Inflammatory macrophage treated with lipopolysaccharide for 4 hours (primary cell): ENCODE measurements around the gene TBX18.

Source experiments
- DNase-seq: peaks from one replicate; pipeline ENCODE4 v3.0.0-alpha.2; 2020

Gene TBX18

DNA sequence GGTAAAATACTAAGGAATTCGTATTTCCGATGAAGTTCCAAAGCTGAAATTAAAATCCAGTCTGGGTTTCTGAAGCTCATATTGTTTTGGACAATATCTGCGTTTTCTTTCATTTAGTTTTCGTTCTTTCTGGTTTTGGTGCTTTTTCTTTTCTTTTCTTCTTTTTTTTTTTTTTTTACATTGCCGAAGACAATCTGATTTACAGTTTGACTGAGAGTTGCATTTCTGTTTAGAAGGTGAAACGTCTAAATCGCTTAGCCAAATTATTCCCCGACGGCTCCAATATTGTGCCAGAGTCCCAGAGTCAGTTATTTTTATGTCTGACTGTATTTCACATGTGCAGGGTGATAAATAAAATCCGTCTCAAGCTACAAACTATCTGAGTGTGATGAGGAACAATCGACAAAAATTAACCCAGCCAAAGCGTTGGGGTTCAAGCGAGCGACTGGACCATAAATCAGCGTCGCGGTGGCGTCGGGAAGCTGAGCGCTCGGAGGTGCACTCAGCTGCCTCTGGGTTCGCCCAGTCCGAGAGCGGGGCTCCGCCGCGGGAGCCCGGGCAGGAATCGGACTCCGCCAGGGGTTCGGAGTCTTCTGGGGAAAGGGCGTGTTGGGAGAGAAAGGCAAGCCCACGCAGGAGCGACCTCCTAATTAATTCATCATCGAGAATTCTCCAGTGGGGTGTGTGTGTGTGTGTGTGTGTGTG is 8.2 kb upstream of the TBX18 start:
- DNase-seq: no peak

DNA sequence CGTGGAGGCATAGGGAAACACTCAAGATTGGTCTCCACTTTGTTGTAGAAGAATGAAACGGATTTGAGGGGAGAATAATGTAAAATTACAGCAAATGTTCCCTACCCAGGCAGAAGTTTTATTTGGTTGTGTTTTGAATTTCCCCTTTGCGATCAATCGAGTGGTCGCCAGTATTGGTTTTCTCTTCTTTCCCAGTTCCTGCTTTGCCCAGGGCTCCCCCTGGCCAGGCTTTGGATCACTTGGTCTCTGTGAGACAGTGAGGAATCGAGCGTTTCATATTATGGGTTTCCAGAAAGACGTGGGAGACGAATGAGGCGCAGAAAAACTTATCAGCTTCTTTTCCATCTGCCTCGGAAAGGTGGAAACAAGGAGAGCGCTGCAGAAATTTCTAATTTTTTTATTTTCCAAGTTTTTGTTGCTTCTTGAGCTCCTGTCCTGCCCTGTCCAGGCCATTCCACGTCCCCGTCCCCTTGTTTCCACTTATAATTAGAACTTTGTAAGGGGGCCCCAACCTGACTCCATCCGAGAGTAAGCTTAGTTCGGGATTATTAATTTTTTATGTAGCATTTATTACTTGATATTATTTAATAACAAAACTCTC is 7.5 kb upstream of the TBX18 start:
- no peak for DNase-seq

DNA sequence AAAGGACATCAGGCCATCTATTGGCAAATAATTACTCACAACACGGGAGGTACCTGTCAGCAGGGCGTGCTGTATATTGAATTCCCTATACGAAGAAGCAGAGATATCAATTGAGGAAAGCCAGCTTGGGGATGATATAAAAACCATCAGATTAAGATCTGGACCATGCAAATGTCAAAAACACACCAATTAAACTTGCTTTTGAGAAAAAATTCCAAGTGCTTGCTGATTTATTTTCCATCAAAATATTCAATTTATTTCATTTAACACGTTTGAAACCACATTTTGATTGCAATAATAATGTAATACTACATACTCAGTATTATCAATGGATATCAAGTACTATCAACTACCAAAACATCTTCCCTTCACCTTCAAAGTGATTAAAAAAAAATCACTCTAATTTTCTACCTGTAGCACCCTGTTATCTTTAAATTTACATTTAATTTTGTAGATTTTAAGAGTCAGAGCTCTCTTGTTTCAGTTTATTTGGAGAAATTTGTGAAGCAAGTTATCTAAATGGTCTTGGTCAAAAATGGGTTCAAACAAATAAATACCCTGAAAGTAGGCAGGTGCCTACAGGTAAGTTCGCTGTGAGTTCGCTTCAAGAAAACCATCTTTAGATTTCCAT is 6.8 kb upstream of the TBX18 start:
- DNase-seq: no peak

DNA sequence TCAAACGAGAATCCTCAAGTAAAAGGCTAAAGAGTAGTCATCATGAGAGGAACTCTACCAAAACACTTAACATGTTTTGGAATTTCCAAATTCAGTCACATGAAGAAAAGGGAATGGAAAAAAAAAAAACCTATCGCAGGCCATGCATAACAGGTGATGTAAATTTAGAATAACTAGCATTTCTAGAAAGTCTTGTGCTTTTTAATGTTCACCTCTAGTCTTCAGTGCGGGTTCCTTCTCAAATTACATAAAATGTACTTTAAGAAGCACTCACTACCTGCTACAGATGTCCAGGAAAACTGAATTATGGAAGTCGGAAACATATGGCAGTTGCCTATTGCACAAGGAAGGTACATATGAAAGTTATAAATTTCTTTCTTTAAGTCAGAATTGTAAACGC is 6.1 kb upstream of the TBX18 start:
- DNase-seq: no peak

DNA sequence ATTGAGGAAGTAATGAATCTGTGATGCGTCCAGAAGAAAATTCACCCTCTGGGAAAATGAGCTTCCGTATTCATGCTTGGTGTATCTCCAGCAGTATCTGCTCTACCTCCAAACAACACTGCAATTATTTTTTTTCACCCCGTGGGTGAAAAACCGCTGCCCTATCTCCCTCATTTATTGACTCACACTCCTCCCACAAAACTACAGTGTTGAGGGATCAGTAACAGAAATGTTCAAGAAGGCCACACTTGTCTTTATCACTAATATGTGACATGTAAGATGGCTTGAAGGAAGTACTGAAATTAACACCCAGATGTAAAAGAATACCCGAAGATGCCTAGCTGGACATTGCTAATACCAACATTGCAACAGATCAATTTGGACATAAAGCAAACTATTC is 4.9 kb upstream of the TBX18 start:
- no peak for DNase-seq

DNA sequence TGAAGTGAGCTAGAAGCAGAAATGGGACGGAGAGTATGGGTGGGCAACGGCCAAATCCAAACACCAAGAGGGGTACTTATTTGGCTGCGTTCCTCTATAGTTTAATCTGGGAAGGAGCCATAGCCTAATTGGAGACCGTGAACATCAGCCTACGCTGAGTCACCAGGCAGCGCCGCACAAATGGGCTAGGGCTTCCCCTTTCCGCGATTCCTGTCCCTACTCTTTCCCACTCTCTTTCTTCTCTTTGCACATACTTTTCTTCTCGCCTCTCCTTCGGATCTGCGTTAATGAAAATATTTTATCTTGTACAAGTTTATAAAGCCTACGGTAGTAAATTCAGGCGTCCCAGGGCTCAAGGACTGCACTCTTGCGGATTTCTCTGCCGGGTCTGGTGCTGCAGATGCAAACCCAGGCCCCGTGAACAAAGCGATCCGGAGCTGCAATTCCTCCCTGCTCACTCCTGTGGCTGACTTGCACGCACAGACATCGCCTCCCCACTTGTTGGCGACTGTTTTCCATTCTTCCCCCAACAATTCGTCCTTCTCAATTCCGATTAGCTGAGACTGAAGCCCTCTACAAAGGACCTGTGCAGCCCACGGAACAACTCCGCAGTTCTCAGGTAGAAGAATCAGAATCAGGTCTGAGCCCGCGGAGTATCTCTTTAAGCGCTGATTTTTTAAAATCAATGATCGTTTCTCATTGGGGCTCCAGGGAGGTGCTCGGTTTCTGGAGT is 4.2 kb upstream of the TBX18 start:
- no peak for DNase-seq

DNA sequence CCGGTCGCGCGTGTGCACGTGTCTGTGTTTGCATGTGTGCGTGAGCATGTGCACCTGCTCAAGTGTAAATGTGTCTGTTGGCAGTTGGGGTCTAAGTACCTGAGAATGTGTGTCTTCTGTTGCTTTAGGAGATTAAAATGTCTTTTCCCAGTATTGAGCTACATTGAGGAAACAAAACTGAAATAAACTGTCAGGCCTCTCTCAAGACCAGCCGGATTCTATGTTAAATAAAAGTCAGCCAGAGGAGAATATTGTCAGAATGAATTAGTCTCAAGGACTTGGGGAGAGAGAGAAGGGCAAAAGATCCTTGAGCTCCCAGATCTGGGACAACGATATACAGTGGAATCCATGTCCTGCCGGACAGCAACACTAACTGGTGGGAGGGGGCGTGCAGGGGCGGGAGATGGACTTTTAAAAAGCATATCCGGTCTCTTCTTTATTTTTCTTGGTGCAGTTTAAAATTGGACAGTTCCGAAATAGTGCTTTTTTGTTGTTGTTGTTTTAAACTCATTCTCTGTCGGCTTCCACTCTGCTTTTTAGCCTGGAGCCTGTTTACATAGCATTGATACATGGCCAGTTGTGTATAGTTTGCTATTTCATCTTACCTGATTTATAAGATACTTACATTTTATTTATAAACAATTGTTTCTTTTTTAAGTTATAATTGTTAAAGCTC is 3.3 kb upstream of the TBX18 start:
- DNase-seq: no peak

DNA sequence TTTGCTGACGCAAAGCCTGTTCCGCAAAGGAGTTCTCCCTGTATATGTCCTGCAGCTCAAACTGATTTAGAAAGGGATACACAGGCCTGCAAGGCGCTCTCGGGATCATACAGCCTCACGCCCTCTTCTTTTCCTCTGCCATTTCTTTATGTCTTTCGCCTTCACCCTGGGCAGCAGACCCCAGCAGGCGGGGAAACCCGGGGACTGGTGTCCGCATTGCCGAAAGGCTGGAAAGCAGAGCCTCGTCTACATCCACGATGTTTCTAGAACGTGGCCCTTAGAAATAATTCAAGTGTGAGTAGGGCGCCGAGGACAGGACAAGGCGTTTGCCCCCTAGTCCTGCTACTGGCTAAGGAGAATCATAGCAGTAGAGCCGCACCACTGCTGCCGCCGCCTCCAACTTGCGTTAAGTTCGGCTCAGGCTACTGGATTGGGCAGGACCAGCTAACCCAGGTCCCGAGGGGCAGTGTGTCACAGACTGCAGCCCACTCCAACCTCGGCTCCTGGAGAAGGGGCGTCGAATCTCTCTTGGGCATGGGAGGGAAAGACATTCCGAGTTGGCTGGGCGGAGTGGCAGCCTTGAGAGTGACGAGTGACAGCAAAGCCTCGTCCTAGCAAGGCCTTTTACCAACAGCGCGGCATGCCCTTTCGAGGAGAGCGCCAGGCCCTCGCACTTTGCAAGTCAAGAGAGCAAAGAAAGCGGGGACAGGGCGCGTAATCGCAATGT is 2.6 kb upstream of the TBX18 start:
- DNase-seq: no peak

DNA sequence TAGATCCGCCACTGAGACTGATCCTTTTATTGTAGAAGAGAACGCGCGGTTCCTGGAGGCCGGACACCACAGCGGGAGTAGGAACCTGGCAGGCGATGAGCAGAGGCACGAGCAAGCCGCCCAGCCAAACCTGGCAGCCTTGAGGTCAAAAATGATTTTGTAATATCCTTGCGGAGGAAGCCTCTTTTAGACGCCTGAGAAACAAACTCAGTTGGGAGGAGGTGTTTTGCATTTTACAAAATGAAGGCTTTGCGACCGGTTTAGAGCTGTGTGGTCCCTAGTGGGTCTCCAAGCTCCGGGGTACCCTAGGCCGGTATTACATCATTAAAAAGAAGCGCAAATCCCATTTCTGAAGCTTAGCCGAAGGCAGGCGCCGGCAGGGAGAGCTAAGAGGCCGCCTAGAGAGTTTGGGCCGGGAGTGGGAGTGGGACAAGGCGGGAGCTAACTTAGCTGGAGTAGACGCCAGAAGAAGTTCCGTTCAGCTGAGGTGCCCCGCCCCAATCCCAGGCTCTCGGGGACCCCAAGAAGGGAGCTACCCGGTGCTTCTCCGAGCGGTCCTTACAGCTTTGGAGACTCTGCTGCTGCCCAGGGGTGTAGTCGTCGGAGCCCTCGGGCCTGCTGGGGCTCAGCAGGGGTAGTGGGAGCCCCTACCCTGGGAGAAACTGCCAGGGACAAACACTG is 1.9 kb upstream of the TBX18 start:
- no peak for DNase-seq

DNA sequence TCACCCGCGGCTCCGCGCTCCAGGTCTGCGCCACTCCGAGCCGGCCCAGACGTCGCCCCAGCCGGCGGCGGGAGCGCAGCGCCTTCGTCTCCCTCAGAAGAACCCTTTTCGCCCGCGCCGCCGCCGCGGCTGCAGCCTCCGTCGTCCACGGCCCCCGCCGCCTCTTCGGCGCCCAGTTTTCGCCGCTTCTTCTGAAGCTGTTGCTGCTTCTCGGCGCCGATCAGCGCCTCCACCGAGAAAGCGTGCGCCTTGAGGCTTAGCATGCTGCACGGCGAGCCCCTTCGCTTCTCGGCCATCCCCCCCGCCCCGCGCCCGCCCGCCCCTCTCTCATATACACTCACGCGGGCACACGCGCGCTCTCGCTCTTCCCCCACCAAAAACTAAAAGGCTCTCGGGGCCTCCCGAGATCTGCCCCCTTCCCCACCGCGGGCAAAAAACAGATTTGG is 489 bp downstream of the TBX18 start:
- DNase-seq: no peak

DNA sequence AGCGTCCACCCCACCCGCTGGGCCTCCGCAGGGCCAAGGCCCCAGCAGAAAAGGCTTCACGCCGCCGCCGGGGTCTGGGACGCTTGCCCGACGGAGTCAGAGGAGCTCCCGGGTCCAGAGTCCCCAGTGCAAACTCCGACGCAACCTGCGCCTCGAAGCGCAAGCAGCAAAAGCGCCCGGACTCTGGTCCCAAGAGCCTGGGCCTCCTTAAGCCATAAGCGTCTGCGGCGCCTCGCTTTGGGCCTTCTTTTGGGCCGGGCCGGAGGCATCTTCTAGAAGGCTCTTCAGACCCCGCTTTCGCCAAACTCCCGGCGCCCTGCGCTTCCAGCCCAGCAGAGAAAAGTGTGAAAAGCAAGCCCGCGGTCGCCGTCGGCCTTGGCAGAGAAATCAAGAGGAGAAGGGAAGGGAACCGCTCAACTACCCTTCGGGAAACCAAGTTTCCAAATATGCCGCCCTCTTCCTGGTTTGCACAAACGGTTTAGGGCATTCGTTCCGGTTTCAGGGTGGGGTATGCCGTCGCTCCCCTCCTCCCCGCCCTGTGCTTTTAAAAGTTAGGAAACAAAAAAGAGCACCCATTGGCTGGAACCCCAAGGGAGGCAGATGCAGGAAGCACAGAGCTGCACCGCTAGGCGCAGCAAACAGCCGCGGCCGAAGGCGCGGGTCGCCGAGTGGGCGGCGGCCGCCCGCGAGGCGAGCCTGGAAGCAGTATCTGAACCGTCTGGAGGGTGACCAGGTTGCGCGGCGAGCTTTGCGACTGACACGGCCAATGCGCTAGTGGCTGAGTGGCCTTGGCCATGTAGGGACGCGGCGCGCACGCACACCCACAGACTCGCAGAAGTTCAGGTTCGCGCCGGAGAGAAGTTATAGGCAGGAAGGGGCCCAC is 1.2 kb downstream of the TBX18 start:
- DNase-seq: no peak

DNA sequence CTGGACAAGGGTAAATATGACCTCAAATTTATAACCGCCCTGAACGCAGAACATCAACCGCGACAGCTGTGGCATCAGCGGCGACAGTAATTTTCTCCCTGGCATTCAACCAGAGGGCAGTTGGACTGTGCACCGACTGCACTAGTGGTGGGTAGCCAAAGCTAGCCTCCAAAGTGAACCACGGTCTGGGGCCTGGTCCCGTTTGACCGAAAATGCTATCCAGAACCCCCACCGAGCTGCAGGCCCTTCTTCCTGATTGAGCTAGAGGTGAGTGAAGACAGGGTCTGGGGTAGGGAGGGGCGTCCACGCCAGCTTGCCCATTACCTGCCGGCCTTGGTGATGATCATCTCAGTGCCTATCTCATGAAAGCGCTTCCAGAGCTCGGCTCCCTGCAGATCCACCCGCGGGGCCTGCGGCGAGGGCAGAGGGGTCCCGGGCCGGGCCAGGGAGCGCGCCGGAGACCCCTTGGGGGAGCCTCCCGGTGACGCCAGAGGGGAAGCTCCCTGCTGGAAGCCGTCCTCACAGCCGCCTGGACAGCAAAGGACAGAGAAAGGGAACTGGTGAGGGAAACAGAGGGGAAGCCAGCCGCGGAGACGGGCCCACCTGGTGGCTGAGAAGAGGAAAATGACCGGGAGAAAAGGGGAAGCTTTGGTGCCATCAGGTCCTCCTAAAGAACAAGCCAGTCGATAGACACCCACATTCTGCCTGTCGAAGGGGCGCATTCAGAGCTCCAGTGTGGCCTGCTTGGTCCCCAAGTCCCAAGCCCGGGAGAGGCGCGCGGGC is 2.0 kb downstream of the TBX18 start:
- DNase-seq: no peak

DNA sequence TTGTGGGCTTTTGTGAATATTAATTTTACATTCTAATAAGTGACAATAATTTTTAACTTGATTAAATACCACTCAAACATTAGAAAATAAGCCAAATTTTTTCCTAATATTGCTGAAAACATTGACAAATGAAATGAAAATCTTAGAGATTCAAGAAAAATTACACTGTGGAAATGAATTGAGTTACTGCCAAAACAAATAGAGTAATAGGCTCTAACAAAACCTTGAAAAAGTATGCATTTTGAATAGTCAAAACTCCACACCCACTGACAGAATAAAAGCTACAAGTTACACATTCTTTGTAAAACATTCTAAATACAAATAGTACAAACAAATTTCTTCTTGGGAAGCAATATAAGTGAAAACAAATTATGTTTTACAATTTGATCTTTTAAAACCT is 5.9 kb downstream of the TBX18 start:
- DNase-seq: no peak

DNA sequence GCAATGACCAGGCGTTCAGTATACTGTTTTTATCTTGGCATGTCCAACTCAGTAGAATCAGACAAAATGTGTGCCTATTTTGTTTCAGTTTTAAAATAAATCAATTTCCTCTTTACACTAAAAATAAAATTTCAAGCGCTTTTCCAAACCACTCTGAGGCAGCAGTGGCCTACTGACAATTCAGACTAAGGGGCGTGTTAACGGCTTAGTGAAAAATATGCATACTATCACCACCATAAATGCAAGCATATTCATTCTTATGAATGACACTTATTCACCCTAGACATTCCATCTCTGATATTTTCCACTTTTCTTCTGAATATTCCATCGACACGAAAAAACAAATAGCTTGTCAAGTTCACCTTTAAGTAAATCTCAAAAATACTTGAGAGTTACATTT is 7.5 kb downstream of the TBX18 start:
- no peak for DNase-seq

DNA sequence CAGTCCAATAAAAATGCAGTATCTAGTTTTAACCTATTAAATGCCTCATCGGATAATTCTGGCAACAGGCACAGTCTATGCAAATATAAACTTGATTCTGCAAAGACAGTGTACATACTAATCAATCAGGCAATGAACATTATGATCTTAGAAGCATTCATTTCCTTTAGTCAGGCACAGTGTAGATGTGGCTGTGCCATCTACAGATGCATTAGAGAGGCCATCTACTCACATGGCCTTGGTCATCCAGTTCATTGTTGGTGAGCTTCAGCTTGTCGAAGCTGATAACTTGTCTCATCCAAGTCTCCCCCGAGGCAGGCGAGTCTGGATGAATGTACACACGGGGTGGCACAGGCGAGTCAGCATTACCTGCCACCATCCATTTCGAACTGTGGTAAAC is 7.9 kb downstream of the TBX18 start:
- no peak for DNase-seq

DNA sequence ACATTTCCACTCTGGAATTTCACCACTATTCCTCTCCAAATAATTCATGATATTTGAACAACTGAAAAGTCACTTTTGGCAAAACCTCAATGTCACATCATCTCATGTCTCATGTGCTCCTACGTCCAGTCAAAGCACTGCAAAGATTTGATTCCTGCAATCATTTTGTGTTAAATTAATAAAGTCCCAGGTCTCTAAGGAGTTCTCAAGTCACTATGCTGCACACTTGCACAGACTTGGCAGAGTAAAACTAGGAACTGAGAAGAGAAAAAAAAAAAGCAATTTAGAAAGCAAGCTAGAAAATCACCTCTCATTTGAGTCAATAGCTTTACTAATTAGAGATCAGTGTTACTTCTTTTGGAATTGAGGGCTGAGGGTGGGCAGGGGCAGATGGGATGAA is 11.2 kb downstream of the TBX18 start:
- no peak for DNase-seq

DNA sequence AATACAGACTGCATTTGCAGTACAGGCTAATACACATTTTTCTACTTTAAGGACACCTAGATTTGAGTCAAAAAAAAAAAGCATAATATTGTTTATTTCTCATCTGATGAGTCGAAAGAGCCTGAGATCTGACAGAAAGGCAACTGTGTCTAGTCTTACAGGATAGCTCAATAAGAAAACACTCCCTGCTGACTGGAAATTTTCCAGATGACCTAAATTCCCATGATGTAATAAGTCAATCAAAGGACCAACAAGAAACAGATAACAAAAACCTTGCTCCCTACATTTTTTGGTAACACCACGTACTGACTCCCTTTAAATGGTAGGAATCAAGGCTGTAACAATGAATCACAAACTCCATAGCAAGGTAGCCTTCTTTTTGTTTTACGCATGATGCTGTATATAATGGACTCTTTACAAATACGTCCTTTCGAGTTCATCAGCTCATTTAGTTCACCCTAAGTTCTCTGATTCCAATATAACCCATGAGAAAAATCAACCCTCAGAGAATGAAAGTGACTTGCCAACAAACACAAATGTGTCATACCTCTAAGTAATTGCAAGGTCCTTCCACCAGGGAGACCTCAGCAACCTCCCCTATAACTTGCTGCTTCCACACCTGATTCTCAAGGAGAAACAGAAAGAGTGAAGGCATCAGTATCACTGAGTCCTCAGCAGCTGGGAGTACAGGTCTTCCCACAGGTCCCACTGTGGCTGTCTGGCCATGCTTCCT is 12.1 kb downstream of the TBX18 start:
- DNase-seq: no peak

DNA sequence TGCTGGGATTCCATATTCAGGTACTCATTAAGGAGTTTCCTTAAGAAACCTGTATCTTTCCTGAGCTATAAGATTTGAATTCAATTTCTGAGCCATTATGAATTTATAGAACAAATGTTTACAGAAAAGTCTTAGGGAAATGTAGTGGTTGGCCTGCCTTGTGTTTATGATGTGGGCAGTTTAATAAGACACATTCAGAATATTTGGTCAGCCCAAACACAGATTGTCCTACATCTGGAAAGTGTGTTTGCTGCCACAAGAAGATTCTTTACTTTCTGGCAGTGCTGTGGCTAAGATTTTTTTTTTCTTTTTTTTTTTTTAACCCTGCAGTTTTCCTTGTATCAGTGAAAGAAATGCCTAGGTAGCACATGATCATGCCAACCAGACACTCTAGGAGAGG is 15.2 kb downstream of the TBX18 start:
- no peak for DNase-seq

DNA sequence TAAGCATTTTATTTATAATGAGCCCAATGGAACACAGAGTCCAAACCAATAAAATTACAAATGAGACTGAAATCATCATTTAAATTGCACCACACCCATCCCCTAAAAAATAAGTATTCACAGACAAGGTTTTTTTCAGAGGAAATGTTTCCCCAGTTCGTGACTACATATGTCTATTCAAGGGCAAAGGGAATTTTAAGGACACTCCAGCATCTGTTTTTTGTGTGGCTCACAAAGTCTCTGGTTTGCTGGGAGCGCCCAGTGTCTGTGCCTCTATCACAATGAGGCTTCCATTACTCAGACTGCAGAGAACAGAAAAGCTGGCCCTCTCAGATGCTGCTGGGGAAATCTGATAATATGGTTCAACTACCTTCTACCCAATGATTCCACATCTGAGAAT is 16.0 kb downstream of the TBX18 start:
- no peak for DNase-seq
